ELF-1 (cell line): ENCODE results near the gene GLUD1.
"Not testable (repeated sequence)": the region's sequence is repeated elsewhere in the genome, so short reads cannot be mapped to it uniquely, and the experiment has no call there.

Source experiments
- DNase-seq: peaks from one replicate; pipeline ENCODE4 v3.0.0-alpha.2; 2016; ENCODE audit warnings: low read depth, low spot score

GLUD1 gene

DNA sequence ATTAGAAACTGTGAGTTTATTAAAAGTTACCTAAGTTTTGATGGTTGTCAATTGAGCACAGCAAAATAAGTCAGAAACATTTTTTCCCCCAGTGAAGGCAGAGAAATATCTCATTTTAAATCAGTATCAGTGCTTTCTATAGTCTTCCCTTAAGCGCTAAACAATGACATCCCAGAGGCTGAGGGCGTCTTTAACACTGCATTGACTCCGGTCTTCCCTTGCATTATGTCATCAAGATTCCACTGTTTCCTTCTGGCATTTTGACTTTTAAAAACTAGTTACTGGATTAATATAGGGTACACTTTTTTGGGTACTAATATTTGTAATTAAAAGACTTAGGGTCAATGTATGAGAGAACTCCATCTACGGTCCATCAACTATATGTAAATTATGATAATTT is 3.9 kb downstream of the GLUD1 start:
- DNase-seq, result no peak

DNA sequence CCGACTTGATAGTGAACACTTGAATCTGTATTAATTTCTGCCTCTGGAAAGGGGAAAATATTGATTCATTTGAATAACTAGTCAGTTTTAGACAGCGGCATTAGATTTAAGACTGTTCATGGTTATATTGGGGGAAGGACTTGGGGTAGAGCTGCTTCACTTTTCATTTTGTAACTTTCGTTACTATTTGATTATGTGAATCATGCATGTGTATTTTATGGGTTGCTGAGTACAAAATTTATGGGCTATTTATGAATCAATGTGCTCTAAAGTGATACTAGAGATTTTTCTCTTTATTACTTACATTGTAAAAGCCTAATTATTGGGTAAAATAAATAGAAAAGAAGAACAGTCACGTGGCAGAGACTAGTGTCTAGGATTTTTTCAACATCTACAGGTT is 4.9 kb downstream of the GLUD1 start:
- no peak for DNase-seq

DNA sequence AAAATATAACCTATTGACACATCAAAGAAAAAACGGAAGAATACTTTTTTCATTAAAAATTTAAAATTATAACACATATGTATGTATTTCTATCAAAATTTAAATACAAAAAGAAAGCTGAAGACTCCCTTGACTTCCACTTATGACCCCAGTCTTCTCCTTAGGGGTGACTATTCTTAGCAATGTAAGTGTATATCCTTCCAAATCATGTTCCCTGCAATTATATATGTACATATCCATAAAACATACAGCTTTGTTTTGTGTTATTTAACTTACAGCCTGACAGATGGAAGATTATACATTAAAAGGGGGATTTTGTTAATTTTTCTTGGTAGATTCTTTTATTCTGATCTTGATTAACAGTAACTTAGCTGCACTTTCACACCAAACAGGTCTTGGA is 9.1 kb downstream of the GLUD1 start:
- no peak for DNase-seq

DNA sequence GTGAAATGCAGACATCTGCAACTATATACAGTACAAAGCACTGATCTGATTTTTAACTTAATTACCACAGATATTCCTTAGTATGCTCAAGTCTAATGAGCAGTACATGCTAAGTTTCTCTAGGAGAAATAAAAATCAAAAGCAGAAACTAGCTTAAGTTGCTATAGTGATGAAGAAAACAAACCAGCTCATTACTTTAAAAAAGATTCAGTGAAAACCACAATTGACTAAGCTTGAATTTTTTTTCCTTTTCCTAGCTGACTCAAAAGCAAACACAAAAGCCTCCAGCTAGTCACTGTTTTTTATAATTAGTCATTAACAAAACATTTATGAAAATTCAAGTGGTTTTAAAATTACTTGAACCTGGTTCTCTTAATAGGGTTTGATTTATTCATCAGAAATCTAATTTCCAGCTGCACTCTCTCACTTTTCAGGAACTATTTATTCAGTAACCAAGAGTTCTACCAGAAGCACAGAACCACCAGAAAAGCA is 10.3 kb downstream of the GLUD1 start:
- DNase-seq, result not testable (repeated sequence)

DNA sequence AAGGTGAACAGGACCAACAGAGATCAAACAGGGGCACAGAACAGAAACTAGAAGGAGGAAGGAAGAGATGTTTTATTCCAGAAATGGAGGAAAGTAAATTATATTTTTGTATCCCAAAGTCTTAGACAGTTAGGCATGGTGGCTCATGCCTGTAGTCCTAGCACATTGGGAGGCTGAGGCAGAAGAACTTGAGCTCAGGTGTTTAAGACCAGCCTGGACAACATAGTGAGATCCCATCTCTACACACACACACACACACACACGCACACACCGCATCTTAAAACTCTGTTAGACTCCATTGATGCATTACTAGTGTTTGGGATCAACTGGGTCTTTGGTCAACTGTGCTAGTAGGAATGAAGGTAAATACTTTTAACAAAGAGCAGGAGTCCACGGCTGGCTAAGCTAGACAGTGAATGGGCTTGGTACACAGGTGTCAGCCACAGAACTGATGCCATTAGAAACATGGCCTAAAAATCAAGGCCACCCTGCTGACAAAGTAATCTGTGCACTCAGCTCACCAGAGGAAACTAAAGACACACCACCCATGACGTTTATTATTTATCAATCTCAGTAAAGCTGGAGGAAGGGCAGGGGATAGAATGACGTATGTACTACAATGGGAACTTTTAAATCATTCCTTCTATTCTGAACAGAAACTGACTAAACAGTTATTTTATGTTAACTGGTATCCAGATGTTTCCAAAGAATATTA is 10.9 kb downstream of the GLUD1 start:
- not testable (repeated sequence) for DNase-seq

DNA sequence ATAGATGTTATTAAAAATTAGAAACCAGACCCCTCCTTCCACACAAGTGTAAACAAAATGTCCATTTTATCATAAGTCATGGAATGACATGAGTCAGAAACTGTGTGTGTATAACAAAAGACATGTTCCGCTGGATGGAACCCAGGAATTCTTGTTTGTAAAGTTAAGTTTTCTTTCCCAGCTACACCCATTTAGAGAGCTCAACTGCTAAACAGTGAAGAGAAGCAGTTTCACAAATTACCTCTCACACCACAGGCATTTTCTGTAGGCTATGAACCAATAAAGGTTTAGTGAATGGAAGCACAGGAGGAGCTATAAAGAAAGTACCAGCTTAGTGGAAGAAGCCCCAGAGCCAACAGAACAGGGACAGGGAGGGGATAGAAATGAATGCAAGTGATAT is 12.4 kb downstream of the GLUD1 start:
- peak; percentile 19 for DNase-seq

DNA sequence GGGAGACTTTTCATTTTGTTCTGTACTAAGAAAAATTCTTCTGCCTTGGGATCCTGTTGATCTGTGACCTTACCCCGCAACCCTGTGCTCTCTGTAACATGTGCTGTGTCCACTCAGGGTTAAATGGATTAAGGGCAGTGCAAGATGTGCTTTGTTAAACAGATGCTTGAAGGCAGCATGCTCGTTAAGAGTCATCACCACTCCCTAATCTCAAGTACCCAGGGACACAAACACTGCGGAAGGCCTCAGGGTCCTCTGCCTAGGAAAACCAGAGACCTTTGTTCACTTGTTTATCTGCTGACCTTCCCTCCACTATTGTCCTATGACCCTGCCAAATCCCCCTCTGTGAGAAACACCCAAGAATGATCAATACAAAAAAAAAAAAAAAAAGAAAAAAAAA is 13.1 kb downstream of the GLUD1 start:
- DNase-seq, result not testable (repeated sequence)

DNA sequence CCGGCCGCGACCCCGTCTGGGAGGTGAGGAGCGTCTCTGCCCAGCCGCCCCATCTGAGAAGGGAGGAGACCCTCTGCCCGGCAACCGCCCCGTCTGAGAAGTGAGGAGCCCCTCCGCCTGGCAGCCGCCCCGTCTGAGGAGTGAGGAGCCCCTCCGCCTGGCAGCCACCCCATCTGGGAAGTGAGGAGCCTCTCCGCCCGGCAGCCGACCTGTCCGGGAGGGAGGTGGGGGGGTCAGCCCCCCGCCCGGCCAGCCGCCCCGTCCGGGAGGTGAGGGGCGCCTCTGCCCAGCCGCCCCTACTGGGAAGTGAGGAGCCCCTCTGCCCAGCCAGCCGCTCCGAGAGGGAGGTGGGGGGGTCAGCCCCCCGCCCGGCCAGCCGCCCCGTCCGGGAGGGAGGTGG is 14.0 kb downstream of the GLUD1 start:
- DNase-seq, result not testable (repeated sequence)

DNA sequence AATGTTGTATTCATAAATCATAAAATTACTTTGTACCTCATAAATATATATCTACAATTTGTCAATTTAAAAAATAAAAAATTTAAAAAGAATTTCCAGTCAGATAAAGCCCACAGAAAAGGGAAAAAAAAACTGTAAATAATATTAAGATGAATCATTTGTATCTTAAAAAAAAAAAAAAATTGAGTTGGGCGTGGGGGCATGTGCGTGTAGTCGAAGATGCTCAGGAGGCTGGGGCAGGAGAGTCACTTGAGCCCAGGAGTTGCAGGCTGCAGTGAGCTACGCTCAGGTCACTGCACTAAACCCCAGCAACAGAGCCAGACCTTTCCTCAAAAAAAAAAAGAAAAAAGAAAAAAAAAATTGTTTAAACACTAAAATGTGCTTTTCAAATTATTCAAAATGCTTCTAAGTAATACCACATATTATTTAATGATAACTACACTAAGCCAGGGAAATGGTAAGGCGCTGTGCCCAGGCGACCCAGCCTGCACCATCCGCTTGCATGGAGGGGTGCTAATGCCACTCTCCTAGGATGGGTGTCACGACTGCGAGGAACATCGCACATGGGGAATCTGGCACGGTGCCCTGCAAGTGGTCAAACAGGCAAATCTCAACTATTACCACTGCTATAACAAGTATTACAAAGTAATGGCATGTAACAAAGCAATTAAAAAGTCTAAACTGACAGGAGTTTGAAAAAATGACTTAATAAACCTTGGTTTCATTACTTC is 15.4 kb downstream of the GLUD1 start:
- no peak for DNase-seq

DNA sequence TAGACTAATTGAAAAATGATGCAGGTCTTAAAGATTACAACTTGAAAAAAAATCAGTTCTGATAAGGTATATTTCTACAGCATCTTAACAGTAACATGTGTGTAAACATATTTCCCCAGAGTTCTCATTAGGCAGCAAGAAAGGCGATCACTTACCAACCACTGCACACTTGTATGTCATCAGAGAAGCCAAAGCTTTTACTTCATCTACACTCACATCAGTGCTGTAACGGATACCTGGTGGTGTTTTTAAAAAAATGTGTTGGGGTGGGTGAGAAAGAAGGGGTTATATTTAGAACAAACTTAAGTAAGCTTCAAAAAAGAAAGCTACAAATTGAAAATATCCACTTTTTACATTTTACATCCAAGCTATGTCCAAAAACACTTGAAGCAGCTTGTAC is 18.2 kb downstream of the GLUD1 start:
- not testable (repeated sequence) for DNase-seq

DNA sequence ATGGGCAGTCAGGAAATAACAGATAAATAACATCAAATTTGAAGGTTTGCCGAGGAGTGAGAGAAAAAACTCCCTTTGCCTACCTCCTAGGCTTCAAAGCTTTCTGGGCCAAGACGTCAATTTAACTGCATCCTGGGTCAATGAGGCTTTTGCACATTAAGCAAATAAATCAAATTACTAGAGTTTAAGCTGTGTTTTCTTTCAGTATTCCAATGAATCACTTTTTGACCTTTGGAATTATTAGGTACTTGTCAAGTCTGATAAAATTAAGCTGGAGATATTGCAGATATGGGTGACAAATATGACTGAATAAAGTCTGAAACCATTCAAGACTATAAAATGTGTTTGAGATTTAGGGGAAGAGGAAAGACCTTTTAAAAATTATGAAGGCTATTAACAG is 22.2 kb downstream of the GLUD1 start:
- no peak for DNase-seq

DNA sequence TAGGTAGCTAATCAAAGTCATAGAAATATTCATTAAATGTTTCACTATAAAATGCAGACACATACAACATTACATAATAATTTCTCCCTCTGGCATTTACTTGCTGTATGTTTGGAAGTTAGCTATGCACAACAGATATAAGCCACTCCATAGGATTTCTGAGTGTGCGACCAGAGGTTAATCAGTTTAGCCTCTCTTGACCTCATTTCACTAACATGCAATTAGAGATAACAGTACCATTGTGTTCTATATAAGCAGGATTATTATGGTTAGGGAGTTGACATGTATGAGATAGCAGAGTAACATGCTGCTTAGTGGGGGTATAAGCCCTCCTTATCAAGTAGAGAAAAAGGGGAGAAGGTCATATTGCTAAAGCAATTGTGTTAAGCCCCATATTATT is 26.4 kb downstream of the GLUD1 start:
- no peak for DNase-seq

DNA sequence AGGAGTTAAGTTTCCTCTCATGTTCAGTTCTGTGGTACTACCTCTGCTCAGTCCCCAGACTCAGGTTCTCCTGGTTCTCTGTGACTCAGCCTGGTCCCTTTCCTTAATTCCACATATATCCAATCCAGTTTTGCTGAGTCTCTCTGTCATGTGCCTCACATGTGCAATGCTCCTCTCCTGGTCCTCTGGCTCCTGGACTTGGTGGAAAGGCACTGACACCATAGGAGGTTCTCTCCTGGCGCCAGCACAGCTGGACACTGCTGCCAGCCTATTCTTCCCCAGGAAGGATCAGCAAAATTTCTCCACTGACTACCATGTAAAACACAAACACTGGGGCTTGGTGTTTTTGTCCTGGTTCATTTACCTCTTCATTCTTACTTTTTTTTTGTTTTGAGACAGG is 27.8 kb downstream of the GLUD1 start:
- no peak for DNase-seq

DNA sequence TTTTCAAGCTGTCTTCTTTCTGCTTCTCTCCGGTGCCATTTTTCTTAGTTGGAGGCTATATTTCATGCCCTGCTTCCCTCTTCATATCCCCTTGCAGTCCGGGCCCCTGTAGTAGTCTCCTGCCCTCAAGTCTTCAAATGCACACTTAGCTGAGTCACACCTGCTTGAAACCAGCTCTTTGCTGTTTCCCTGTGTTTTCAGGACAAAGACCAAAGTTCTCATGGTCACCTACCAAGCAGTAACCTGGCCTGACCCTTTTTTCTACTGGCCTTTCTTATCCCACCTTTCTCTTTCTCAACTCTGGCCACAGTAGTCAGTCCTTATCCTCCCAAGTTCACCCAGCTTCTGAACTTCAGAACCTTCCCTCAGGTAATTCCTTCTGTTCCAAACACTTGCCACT is 28.5 kb downstream of the GLUD1 start:
- no peak for DNase-seq

DNA sequence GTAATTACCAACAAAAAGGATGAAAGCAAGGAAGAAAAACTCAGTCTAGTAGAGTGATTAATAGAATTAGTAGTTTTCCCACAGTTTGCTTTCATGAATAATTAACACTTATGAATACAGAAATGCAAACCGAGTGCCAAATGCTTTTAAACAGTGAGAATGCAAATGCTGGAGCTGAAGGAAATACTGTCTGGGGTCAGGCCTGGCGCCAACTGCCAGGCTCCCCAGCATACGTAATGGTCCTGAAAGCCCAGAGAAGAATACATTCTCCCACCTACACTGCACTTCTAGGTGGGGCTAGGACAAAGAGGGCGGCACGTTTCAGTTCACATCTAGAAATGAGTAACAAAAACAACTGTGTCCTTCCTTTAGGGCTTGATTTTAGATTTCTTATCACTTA is 30.0 kb downstream of the GLUD1 start:
- no peak for DNase-seq

DNA sequence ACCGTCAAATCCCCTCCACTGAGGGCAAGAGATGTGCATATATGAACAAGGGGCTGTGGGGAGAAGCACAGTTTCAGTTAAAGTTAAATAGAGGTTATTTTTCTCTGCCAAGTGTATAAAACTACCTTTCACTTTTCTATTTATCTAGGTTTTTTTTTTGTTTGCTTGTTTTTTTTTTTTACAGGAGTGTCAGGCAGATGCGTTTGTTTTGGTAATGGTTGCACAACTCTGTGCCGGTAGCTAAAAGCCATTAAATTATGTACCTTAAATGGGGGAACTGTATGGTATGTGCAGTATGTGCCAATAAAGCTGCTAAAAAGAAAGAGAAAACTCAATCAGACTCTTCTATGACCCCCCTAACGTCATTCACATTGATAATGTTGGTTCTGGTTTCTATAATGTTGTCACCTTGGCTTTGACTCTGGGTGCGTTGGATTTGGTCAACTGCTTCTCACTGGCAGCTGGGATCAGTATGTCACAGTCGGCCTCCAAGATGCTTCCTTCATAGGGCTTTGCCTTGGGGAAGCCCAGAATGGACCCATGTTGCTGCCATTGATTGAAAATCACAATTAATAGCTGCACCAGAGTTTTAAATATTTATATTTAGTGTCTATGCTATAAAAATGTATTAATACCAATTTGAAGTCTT is 34.2 kb downstream of the GLUD1 start:
- DNase-seq, result no peak

DNA sequence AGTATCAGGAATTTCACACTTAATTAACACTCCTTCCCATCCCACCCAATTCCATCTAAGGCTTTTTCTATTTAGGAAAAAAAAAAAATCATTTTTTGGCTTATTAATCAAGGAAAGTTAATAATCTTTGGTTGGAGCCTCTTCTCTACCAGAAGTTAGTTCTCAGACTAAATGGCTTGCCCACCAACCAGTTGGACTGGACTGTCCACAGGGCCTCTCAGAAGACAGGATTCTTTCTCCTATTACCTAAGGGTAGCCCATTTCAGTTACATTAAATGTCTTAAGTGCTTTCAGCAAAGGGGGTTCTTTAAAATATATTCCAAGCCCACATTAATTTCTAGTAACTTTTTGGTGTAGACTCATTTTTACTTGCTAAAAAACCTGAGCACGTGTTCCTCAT is 35.2 kb downstream of the GLUD1 start:
- no peak for DNase-seq

DNA sequence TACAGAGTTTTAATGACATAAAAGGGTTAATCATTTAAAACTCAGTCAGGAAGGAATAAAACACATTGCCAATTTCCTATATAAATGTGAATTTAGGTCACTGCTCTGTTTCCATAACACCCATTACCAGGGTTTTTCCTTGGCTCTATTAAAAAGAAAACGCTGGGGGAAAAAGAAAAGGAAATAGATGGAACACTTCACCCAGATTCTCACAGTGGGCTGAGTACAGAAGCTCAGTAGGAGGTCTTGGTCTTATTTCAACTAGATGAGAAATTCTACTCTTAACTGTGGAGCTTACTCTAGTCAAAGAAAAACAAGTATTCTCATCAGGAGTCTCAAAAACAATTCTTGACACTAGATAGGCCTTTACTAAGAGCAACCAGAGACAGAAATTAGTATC is 36.5 kb downstream of the GLUD1 start:
- DNase-seq, result no peak

DNA sequence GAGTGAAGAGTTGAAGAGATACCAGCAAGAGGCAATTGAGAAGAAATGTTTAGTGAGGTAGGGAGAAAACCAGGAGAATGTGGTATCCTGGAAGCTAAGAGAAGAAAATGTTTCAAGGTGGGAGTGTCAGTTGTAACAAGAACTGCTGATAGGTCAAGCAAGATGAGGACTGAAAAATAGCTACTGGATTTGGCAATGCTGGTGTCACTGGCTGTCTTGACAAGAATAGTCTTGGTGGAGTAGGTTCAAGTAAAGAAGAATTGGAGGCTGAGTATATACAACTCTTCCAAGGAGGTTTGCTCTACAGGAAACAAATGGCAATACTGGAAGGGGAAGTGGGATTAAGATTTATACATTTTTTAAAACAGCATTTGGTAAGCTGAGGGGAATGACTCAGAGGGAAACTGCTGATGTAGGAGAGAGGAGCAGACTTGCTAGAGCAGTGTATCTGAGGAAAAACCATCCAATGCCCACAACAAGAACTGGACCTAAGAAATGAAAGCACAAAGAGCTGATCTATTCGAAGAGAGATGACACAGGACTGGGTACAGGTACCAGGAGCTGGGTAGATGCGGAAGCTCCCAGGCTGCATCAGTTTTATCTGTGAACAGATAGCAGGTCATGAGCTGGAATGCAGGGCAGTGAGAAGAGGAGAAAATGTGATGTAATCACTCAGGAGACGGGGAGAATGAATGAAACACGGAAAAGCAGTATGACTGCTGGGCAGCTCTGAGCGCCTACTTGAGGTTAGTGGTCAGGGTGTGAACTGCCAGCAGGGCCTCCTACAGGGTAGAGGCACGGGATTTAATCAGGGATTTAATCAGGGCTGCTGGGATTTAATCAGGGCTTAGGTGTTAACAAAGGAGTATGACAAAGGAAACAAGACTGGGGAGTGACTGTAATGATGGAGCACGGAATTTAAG is 40.0 kb downstream of the GLUD1 start:
- DNase-seq, result peak; percentile 22

DNA sequence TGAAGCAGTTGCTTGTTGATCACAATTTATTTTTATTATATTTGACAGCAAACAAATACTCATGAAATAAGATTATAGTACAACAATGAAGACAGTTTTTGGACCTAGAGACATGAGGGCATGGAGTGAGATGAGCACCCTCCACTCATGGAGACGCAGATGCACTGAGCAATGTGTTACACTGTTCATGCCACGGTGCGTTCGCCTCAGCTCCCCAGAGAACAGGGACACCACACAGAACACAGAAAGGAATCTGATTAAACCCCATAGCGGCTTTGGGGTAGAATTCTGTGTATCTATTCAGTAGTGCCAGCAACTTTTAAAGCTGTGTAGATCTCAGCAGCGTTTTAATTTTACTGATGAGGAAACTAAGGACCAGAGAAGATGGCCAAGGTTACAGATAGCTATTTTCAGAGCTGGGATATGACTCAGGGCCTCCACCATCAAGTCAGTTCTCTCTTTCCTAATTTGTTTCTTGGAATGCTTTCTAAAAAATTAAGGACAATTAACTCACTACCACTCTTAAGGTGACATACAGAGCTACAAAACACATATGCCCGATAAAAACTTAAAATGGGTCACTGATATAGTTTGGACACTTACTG is 41.0 kb downstream of the GLUD1 start:
- no peak for DNase-seq

DNA sequence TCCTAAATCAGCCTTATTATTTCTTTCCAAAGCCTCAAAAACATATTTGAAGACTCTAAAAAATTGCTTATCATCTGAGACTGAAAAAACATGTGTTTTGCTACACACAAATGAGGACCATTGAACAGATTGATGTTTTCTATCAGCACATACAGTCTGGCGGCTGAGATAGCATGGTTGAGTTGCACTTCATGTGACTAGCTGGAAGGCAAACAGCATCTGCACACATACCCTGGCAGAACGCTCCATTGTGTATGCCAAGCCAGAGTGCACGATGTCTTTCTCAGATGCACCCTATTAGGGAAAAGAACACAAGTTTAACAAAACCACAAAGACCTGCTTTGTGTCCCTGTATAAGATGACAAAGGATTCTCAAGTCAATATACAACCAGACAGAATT is 41.5 kb downstream of the GLUD1 start:
- no peak for DNase-seq
